NCI-H748 treated with DMSO at 0.1 percent for 48 hours (cell line): ENCODE measurements around the gene ZNF502.
"Not testable (repeated sequence)": the region's sequence is repeated elsewhere in the genome, so short reads cannot be mapped to it uniquely, and the experiment has no call there.

Experiments
- DNase-seq: peaks from one replicate; lab custom pipeline; 2025; lab: John Stamatoyannopoulos, UW

The ZNF502 gene

DNA sequence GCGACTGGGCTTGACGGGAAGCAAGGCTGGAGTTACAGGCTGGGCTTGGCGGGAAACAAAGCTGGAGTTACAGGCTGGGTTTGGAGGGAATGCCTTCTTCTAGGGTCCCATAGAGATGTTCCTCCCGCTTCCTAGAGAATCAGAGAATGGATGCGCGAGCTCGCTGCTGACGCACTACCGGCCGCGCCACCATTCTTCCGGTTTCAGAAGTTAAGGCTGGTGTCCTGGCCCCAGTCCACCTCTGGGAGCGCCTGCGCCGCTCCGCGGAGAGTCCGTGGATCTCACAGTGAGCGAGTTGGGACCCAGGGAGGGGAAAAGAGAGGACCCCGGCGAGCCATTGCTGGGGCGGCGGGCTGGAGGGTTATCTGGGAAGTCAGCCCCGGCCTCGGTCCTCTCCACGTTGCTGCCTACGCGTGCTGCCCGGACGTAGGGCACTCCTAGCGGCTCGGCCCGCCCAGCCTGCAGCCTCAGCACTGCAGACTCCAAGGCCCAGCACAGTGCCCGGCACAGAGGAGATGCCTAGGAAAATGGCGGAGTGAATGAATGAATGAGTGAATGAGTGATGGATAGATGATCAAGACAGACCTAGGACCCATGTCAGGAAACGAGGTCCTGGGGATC, at the start of gene ZNF502:
TSS of gene ZNF502 (plus strand) at position 206 of the 621 bp plus-strand sequence. CDS start 7,602 bp downstream, outside the sequence.
- DNase-seq: peak; percentile 58

- DNase-seq: no peak
These were observed 47.3 kb upstream of the ZNF502 start for GRCh38 chr3:44665173-44665572.

DNA sequence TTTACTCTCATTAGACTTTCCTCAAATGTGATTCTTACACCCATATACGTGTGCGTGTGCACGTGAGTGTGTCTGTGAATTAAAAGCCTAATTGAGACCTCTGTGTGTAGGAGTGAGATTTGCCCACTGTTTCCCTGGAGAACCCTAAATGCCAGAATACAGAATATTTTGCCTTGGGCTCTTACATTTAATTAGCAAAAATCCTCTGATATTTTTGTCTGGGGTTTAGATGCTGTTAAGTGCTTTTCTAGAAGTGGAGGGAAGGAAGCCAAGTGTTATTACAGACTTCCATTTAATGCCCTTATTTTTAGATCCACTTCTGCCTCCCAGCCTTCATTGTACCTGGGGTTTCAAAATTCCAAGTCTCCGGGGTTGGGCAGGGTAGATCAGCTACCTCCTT, 46.1 kb upstream of the ZNF502 start:
- no peak for DNase-seq

DNA sequence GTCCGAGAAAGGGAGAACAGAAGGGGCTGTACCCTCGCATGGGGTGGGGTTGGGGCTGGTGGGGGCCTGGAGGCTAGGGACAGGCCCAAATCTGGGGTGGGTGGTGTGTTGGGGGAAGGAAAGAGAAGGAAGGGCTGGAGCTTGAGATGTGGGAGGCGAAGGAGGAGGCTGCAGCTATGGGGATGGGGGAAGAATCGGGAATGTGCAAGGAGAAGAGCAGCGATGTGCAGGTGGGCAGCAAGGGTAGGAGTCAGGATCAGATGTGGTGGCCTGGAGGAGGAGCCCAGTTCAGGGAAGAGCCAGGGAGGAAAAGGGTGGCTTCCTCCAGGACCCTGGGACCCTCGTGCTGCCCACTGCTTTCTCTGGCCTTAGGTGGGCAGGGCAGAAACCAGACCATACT, 42.7 kb upstream of the ZNF502 start:
- no peak for DNase-seq

DNA sequence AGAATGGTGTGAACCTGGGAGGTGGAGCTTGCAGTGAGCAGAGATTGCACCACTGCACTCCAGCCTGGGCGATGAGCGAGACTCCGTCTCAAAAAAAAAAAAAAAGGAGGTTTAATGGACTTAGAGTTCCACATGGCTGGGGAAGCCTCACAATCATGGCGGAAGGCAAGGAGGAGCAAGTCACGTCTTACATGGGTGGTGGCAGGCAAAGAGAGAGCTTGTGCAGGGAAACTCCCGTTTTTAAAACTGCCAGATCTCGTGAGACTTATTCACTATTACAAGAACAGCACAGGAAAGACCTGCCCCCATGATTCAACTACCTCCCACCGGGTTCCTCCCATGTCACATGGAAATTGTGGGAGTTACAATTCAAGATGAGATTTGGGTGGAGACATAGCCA, 39.0 kb upstream of the ZNF502 start:
- not testable (repeated sequence) for DNase-seq

DNA sequence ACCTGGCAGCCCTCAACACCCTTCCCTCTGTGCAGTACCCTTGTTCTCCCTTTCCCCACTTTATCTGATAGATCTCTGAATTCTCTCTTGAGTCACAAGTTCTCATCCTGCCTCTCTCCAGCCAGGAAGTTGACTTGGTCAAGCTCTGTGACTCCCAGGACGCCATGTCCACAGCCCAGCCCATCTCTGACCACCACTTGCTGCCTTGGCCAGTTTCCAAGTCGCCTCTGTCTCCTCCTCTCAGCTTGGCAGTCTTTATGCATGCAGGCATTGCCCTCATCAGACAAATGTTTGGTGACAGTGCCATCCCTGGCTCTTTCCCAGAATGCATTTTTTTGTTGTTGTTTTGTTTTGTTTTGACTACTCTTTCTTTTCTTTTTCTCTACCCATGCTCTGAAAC, 38.2 kb upstream of the ZNF502 start:
- no peak for DNase-seq

GRCh38 chr3:44678480-44679116, 33.9 kb upstream of the ZNF502 start:
- no peak for DNase-seq

- no peak for DNase-seq
These were observed 31.5 kb upstream of the ZNF502 start for GRCh38 chr3:44680921-44681455.

- no peak for DNase-seq
These were observed 30.1 kb upstream of the ZNF502 start for GRCh38 chr3:44682182-44682896.

GRCh38 chr3:44685128-44685800, 27.2 kb upstream of the ZNF502 start:
- DNase-seq: peak; percentile 24

DNA sequence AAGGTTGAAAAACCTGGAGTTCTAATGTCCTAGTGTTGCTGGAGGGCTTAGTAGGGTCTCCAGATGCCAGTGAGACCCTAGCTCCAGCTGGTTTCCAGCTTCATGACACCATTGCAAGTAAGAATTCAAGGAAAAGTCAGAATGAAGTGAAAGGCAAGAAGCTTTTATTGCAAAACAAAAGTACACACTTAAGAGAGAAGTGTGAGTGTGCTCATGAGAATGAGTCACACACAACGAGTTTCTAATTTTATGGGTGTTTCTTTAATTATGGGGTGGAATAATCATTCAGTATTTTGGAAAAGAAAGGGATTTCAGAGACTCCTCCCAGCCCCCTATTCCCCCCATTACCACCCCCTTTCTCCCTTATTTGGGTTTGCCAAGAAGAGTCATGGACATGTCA, 24.6 kb upstream of the ZNF502 start:
- no peak for DNase-seq

DNA sequence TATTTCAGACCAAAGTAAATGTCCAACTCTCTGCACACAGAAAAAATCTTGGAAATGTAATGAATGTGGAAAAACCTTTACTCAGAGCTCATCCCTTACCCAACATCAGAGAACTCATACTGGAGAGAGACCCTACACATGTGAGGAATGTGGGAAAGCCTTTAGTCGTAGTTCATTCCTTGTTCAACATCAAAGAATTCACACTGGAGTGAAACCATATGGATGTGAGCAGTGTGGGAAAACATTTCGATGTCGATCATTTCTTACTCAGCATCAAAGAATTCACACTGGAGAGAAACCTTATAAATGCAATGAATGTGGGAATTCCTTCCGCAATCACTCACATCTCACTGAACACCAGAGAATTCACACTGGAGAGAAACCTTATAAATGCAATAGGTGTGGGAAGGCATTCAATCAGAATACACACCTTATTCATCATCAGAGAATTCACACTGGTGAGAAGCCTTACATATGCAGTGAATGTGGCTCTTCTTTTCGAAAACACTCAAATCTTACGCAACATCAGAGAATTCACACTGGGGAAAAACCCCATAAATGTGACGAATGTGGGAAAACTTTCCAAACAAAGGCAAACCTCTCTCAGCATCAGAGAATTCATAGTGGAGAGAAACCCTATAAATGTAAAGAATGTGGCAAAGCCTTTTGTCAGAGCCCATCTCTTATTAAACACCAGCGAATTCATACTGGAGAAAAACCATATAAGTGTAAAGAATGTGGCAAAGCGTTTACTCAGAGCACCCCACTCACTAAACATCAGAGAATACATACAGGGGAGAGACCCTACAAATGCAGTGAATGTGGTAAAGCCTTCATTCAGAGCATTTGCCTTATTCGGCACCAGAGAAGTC, 9.0 kb downstream of the ZNF502 start:
- no peak for DNase-seq

DNA sequence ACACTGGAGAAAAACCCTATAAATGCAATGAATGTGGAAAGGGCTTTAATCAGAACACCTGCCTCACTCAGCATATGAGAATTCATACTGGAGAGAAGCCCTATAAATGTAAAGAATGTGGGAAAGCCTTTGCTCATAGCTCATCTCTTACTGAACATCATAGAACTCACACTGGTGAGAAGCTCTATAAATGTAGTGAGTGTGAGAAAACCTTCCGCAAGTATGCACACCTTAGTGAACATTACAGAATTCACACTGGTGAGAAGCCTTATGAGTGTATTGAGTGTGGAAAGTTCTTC, 9.6 kb downstream of the ZNF502 start:
- DNase-seq: no peak

DNA sequence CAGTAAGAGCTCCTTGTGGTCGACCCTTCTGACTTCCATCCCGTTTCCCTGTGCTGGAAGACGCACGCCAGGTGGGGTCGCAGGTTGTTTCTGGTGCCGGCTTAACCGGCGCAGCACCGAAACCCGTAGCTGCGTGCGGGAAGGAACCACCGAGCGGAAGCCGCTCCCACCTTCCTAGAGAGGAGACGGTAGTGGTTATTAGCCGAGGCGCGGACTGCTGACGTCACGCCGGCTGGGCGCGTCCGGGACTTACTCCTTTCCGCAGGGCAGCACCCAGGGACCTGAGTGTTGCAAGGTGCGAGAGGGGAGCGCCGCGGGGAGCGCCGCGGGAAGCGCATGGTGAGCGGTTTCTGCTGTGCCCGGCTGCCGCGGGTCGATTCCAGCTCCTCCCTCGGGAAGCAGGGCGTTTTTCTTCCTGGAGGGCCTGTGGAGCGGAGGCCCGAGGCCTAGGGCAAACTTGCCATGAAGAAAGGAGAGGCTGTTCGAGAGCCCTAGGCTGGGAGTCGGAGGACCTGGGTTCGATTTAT, 17.0 kb downstream of the ZNF502 start, which contains the start of gene ZNF501:
TSS of gene ZNF501 (plus strand) at position 252 of the 527 bp plus-strand sequence. CDS start 4,787 bp downstream, outside the sequence.
- peak; percentile 50 for DNase-seq

DNA sequence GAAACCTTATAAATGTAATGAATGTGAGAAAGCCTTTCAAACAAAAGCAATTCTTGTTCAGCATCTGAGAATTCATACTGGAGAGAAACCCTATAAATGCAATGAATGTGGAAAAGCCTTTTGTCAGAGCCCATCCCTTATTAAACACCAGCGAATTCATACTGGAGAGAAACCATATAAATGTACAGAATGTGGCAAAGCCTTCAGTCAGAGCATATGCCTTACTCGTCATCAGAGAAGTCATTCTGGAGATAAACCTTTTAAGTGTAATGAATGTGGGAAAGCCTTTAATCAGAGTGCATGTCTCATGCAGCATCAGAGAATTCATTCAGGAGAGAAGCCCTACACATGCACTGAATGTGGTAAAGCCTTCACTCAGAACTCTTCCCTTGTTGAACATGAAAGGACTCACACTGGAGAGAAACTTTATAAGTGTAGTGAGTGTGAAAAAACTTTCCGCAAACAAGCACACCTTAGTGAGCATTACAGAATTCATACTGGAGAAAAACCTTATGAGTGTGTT, 22.2 kb downstream of the ZNF502 start:
- DNase-seq: no peak

DNA sequence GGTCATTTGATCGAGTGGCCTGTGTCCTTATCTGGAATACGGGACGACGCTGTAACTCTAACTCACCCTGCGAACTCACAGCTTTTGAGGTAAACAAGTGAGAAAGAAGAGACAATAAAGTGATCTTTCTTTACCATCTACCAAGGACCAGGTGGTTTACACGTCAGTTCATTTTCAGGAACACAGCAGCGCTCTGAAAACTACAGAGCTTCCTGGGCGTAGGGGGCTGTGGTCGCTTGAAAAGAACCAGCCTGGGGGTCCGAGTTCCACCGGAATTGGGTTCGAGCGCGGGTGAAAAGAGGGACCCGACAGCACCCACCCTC, 48.6 kb downstream of the ZNF502 start:
- no peak for DNase-seq

GRCh38 chr3:44761424-44762169, 49.1 kb downstream of the ZNF502 start, which contains the start of the genes KIAA1143 and KIF15:
Gene KIAA1143, minus strand, starts transcription at chr3:44761619. Its CDS starts 17 bp downstream, at chr3:44761602.
Gene KIF15, plus strand, starts transcription at chr3:44761794. Its CDS starts 72 bp downstream, at chr3:44761866.
- DNase-seq: peak; percentile 76

GRCh38 chr3:44762170-44762677, 49.8 kb downstream of the ZNF502 start:
- no peak for DNase-seq

- DNase-seq: no peak
These were observed 50.2 kb downstream of the ZNF502 start for GRCh38 chr3:44762690-44763089.

DNA sequence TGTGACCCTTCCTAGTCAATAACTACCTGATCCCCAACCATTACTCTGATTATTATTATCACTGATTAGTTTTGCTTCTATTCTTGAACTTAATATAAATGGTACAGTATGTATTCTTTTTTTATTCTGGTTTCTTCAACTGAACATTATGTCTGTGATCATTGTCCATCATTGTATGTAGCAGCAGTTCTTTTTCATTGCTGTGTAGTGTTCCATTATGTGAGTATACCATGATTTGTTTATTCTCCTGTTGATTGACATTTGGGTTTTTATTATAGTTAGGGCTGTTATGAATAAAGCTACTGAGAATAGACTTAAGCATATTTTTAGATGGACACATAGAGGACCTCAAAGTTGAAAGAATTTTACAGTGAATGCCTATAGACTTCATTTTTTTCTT, 51.8 kb downstream of the ZNF502 start:
- DNase-seq: no peak
